Colon (tissue), 2 donors: ENCODE results near the gene SAPCD1.
"Not testable (repeated sequence)": the region's sequence is repeated elsewhere in the genome, so short reads cannot be mapped to it uniquely, and the experiment has no call there.

Source experiments
- FAIRE-seq: peaks from 2 replicates; lab custom pipeline; 2012; peaks lifted over from hg19 to GRCh38; lab: Jason Lieb, UNC
- donor health status: control.
- donor health status: control.

Gene SAPCD1

DNA sequence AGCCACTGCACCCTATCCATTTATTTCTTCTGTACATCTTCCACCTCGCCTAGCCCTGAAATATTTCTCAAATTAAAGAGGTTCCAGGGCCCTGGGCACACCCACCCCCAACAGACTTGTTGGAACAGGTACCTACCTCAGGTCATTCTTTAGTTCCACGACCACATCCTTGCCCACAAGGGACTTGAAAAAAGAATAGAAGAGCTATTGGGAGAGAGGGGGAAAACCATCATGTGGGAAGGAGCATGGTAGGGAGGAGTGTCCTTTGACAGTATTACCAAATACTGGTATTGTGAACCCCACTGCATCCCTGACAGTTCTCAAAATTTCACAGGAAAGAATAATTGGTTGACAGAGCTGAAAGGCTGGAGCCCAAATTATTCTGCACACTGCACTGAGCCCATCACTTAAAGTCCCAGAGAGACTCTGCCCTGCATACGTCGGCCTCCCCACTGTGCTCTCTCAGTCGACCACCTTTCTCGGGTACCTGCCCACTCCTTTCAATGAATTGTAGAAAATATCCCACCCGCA lies 43.5 kb downstream of the SAPCD1 start:
- no peak for FAIRE-seq

DNA sequence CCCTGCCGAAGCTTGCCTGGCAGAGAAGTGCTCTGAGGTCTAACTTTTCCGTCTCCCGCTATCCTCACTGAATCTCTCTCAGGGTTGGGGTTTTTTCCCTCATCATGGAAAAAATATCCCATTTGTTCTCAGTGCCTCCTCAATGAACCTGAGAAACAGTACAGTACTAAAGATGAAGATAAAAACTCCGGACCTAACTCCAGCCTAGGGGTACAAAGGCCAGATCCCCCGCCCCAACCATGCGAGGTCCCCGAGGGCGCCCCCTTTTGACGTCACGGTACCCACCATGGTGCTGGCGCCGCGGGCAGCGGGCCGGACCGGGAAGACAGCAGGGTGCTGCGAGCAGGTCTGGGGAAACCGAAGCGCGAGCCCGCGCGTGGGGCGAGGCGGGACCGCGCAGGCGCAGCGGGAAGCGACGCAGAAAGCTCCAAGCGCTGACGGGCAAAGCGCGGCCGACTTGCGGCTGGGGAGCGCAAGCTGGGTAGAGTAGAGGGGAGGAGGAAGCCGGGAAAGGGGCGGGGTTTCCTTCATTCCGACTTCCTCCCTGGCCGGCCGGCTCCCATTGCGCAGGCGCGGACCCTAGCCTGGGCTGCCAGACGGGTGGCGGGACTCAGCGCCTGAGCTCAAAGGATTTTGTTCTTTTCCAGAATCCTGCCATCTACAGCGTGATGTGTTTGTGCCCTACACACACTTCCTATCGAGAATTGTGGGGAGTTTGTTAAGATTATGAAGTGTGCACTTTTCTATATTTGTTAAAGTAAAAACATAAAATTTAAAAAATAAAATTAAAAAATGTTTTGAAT lies 44.2 kb downstream of the SAPCD1 start, which contains the start of gene LSM2:
LSM2 (minus strand) TSS at position 497 of the 803 bp plus-strand sequence; CDS start at position 288, 209 bp downstream.
- FAIRE-seq = no peak

DNA sequence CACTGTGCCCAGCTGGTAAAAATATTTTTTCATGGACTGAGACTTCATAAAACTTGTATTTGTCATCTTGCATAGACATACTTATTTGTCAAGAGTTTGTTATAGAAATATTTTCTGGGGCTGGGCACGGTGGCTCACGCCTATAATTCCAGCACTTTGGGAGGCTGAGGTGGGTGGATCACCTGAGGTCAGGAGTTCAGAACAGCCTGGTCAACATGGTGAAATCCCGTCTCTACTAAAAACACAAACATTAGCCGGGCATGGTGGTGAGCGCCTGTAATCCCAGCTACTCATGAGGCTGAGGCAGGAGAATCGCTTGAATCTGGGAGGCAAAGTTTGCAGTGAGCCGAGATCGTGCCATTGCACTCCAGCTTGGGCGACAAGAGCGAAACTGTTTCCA lies 46.1 kb downstream of the SAPCD1 start:
- FAIRE-seq = not testable (repeated sequence)

DNA sequence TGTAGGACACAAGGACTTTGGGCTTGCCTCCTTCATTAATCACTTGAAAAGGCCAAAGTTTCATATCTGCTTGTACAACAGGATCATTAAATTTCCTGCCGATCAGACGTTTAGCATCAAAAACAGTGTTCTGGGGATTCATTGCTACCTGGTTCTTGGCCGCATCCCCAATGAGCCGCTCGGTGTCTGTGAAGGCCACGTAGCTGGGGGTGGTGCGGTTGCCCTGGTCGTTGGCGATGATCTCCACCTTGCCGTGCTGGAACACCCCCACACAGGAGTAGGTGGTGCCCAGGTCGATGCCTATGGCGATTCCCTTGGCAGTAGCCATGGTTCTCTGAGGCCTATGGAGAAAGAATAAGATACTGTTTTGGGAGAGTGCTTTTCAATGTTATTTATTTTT lies 49.2 kb downstream of the SAPCD1 start:
- FAIRE-seq = no peak

DNA sequence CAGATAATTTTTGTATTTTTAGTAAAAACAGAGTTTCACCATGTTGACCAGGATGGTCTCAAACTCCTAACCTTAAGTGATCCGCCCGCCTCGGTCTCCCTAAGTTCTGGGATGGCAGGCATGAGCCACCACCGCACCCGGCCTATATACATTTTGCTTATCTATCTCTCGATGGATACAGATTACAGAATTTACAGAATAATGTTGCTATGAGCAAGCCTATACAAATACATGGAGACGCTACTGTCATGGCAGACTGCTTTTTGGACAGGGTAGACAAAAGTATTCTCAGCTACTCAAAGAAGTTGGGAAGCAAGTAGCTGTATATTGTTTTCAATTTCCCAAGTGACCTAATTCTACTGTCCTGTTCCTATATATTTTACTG lies 51.0 kb downstream of the SAPCD1 start:
- no peak for FAIRE-seq
